HG03565 (cell line): ENCODE data around the gene LGALS7.
"Not testable (repeated sequence)": the region's sequence is repeated elsewhere in the genome, so short reads cannot be mapped to it uniquely, and the experiment has no call there.

Experiments used
- ATAC-seq: cut with Tn5 transposase; IDR thresholded peaks from one replicate; pipeline ENCODE4 v1.9.1; 2021; ENCODE audit warnings: mild to moderate bottlenecking, moderate library complexity; ENCODE audit not compliant: unreplicated experiment

The LGALS7 gene

GRCh38 chr19:38800577-38801347 lies 27.4 kb upstream of the LGALS7 start:
- no peak for ATAC-seq

GRCh38 chr19:38799104-38799503 lies 25.8 kb upstream of the LGALS7 start:
- ATAC-seq: no peak

GRCh38 chr19:38797781-38798180 lies 24.5 kb upstream of the LGALS7 start:
- not testable (repeated sequence) for ATAC-seq

- no peak for ATAC-seq
Observed at GRCh38 chr19:38796154-38796553, 22.8 kb upstream of the LGALS7 start.

- no peak for ATAC-seq
Observed at GRCh38 chr19:38795549-38795948, 22.2 kb upstream of the LGALS7 start.

GRCh38 chr19:38793671-38794070 lies 20.4 kb upstream of the LGALS7 start:
- no peak for ATAC-seq

GRCh38 chr19:38793177-38793576 lies 19.9 kb upstream of the LGALS7 start:
- ATAC-seq: no peak

GRCh38 chr19:38792250-38793111 lies 19.2 kb upstream of the LGALS7 start:
- ATAC-seq: no peak

GRCh38 chr19:38791451-38792064 lies 18.2 kb upstream of the LGALS7 start:
- not testable (repeated sequence) for ATAC-seq

- not testable (repeated sequence) for ATAC-seq
Observed at GRCh38 chr19:38790507-38791403, 17.4 kb upstream of the LGALS7 start.

- no peak for ATAC-seq
Observed at GRCh38 chr19:38788478-38789243, 15.3 kb upstream of the LGALS7 start, which contains the start of gene LGALS7B. Gene LGALS7B (plus strand): TSS chr19:38789200. CDS start chr19:38789227, 27 bp downstream.

- no peak for ATAC-seq
Observed at GRCh38 chr19:38786572-38787265, 13.4 kb upstream of the LGALS7 start.

GRCh38 chr19:38786061-38786460 lies 12.7 kb upstream of the LGALS7 start:
- not testable (repeated sequence) for ATAC-seq

GRCh38 chr19:38785187-38785699 lies 11.9 kb upstream of the LGALS7 start:
- ATAC-seq: no peak

- no peak for ATAC-seq
Observed at GRCh38 chr19:38784224-38784623, 10.9 kb upstream of the LGALS7 start.

GRCh38 chr19:38782212-38782611 lies 8.9 kb upstream of the LGALS7 start:
- not testable (repeated sequence) for ATAC-seq

GRCh38 chr19:38781058-38781457 lies 7.7 kb upstream of the LGALS7 start:
- ATAC-seq: no peak

GRCh38 chr19:38780443-38780842 lies 7.1 kb upstream of the LGALS7 start:
- no peak for ATAC-seq

- no peak for ATAC-seq
Observed at GRCh38 chr19:38778733-38779132, 5.4 kb upstream of the LGALS7 start.
